Caco-2 (cell line): ENCODE data around the gene SLC37A1. TPM values are rescaled to one million over a fixed set of nuclear protein-coding genes. Genes with fewer than 3 reads are reported as not detected.

ENCODE experiments used
- BruUV-seq: library from RNA; stranded (reverse); fragments of 400-500 nt; replicated peaks from 2 replicates; lab custom pipeline; 2021; lab: Mats Ljungman, UMichigan
- CTCF ChIA-PET: fragments of 300-600 bp; sonication (Branson Sonifier 250); formaldehyde crosslinking; loops from one replicate; lab custom pipeline; 2022; ENCODE audit warnings: antibody characterized with exemption; lab: Charles Lee
- POLR2A ChIA-PET: fragments of 300-600 bp; sonication (Branson Sonifier 250); formaldehyde crosslinking; loops from one replicate; lab custom pipeline; 2022; ENCODE audit warnings: antibody characterized with exemption; lab: Charles Lee
- DNase-seq, 2 experiments: peaks; one replicate each; pipeline versions ENCODE4 v3.0.0 to v3.0.0-alpha.2; 2020 to 2022
- H3K27me3 ChIP-seq: replicated peaks from 2 replicates; pipeline ENCODE4 v1.6.0; 2011; ENCODE audit warnings: low read length; ENCODE audit not compliant: control insufficient read depth, insufficient read depth
- H3K36me3 ChIP-seq: 2 replicates; pipeline ENCODE4 v1.5.1; 2011; ENCODE audit warnings: low read length; ENCODE audit not compliant: control insufficient read depth, insufficient read depth
- H3K4me1 ChIP-seq: fragments of 250-450 bp; sonication (Bioruptor Pico); 2 replicates; pipeline ENCODE4 v1.5.1; 2020; ENCODE audit warnings: mild to moderate bottlenecking
- H3K4me3 ChIP-seq: 2 replicates; pipeline ENCODE4 v1.5.1; 2011; ENCODE audit warnings: low read depth, mild to moderate bottlenecking, control low read depth, low read length
- H3K9me3 ChIP-seq: fragments of 250-450 bp; sonication (Bioruptor Pico); 2 replicates; pipeline ENCODE4 v1.5.1; 2020; ENCODE audit warnings: mild to moderate bottlenecking, moderate library complexity
- H3K27ac Mint-ChIP-seq: one replicate; pipeline ENCODE4 v1.8.0; 2022; ENCODE audit warnings: mixed read lengths; ENCODE audit not compliant: unreplicated experiment
- H3K27me3 Mint-ChIP-seq: one replicate; pipeline ENCODE4 v1.8.0; 2022; ENCODE audit warnings: mixed read lengths; ENCODE audit not compliant: insufficient read depth, unreplicated experiment
- H3K36me3 Mint-ChIP-seq: one replicate; pipeline ENCODE4 v1.8.0; 2022; ENCODE audit warnings: mild to moderate bottlenecking, mixed read lengths; ENCODE audit not compliant: insufficient read depth, unreplicated experiment
- H3K4me1 Mint-ChIP-seq: one replicate; pipeline ENCODE4 v1.8.0; 2022; ENCODE audit warnings: low read depth, mixed read lengths; ENCODE audit not compliant: unreplicated experiment
- H3K4me3 Mint-ChIP-seq: one replicate; pipeline ENCODE4 v1.8.0; 2022; ENCODE audit warnings: mild to moderate bottlenecking, moderate library complexity, mixed read lengths; ENCODE audit not compliant: unreplicated experiment
- H3K9me3 Mint-ChIP-seq: one replicate; pipeline ENCODE4 v1.8.0; 2022; ENCODE audit warnings: mixed read lengths; ENCODE audit not compliant: unreplicated experiment
- intact Hi-C: fragments of 100-400 bp; cut with micrococcal nuclease; formaldehyde crosslinking; loops from one replicate; pipeline ENCODE4 v1.10.0; 2022; ENCODE audit not compliant: unreplicated experiment
- total RNA-seq: library from RNA; stranded (reverse); gene quantifications from 2 replicates; pipeline ENCODE4 v1.2.3, GENCODE V29; 2022
- TF ChIP-seq, protein P1 (sequence below), 2 experiments: fragments of 200-600 bp in 1 of 2; IDR thresholded peaks; 1 replicate in 1 of 2; 2 replicates in 1 of 2; pipeline versions ENCODE4 v1.5.1 to v1.8.0; 2011 to 2022; ENCODE audit warnings: antibody characterized with exemption in 1 of 2, control low read depth in 1 of 2, inconsistent platforms in 1 of 2, low read depth in 1 of 2, low read length in 1 of 2, mild to moderate bottlenecking in 1 of 2, moderate library complexity in 1 of 2; ENCODE audit not compliant: insufficient read depth in 1 of 2, severe bottlenecking in 1 of 2, unreplicated experiment in 1 of 2

Gene SLC37A1
- total RNA-seq, 1 experiment from 2014 or later: 9.8 TPM

GRCh38 chr21:42515708-42516502 lies 2.3 kb downstream of the SLC37A1 start:
- CTCF ChIA-PET: no interaction called here
- intact Hi-C loops: loop anchor here (2.0 kb wide), 1 partner anchor 57 kb away; no protein-coding TSS in a partner anchor
- no peaks in the 10 kb centered on the region for H3K27me3 ChIP-seq
- H3K9me3 Mint-ChIP-seq: no peaks in the 10 kb centered on the region
- no peaks in the 10 kb centered on the region for H3K9me3 ChIP-seq
- H3K4me1 Mint-ChIP-seq: peaks cover 8% of the 10 kb centered on the region
- H3K27ac Mint-ChIP-seq: no peak overlapping the region
- BruUV-seq: no TSS peak
- no peak overlapping the region for H3K4me3 ChIP-seq
- POLR2A ChIA-PET: no interaction called here
- TF ChIP-seq, protein P1, sequence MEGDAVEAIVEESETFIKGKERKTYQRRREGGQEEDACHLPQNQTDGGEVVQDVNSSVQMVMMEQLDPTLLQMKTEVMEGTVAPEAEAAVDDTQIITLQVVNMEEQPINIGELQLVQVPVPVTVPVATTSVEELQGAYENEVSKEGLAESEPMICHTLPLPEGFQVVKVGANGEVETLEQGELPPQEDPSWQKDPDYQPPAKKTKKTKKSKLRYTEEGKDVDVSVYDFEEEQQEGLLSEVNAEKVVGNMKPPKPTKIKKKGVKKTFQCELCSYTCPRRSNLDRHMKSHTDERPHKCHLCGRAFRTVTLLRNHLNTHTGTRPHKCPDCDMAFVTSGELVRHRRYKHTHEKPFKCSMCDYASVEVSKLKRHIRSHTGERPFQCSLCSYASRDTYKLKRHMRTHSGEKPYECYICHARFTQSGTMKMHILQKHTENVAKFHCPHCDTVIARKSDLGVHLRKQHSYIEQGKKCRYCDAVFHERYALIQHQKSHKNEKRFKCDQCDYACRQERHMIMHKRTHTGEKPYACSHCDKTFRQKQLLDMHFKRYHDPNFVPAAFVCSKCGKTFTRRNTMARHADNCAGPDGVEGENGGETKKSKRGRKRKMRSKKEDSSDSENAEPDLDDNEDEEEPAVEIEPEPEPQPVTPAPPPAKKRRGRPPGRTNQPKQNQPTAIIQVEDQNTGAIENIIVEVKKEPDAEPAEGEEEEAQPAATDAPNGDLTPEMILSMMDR (IDR thresholded peaks at IDR 0.05; ENCODE audit: insufficient read depth in 1 of 2, low read depth in 1 of 2, low read length in 1 of 2, severe bottlenecking in 1 of 2, unreplicated experiment in 1 of 2): no peak
- H3K36me3 ChIP-seq: no peaks in the 10 kb centered on the region
- no peaks in the 10 kb centered on the region for H3K27me3 Mint-ChIP-seq
- H3K36me3 Mint-ChIP-seq: no peaks in the 10 kb centered on the region
- peak in 1 of 2 experiments; percentile 48 for DNase-seq
- H3K4me3 Mint-ChIP-seq: no peak overlapping the region
- H3K4me1 ChIP-seq: peaks cover 28% of the 10 kb centered on the region

DNA sequence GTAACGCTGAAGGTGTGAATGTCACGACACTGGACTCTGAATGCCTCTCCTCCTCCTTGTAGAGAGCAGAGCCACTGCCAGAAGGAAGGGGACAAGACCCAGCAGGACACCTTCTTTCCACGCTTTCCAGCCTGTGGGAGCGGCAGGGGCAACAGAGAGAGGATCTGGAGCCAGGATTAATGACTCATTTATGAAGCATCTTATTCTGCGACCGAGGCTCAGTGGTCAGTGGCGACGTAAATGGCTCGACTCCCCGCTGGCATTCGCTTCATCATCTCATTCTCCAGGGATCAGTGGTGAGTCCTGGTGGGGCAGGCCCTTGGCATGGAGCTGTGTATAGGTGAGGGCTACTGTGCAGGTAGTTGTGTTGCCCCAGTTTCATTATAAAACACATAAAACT lies 4.6 kb downstream of the SLC37A1 start:
- H3K9me3 Mint-ChIP-seq: no peaks in the 10 kb centered on the region

GRCh38 chr21:42518626-42519025 lies 5.0 kb downstream of the SLC37A1 start:
- Histone ChIP-seq H3K4me1 (peaks cover 20% of the 10 kb centered on the region), H3K27me3 (no peaks in the 10 kb centered on the region), H3K9me3 (no peaks in the 10 kb centered on the region), H3K36me3 (no peaks in the 10 kb centered on the region), H3K4me3 (no peak overlapping the region)
- no TSS peak for BruUV-seq
- Mint-ChIP-seq H3K9me3 (no peaks in the 10 kb centered on the region), H3K4me3 (no peak overlapping the region), H3K36me3 (peaks cover 5% of the 10 kb centered on the region), H3K27me3 (no peaks in the 10 kb centered on the region), H3K4me1 (peaks cover 8% of the 10 kb centered on the region), H3K27ac (no peak overlapping the region)
- ChIA-PET CTCF (no interaction called here), POLR2A (no interaction called here)
- TF ChIP-seq, protein P1 (IDR thresholded peaks at IDR 0.05; ENCODE audit: insufficient read depth in 1 of 2, low read depth in 1 of 2, low read length in 1 of 2, severe bottlenecking in 1 of 2, unreplicated experiment in 1 of 2): no peak
- intact Hi-C loops: no loop called here
- no peak for DNase-seq

More for the DNA sequence above, 4.6 kb downstream of the SLC37A1 start:
- BruUV-seq: no TSS peak
- Mint-ChIP-seq H3K36me3 (peaks cover 5% of the 10 kb centered on the region), H3K4me1 (peaks cover 8% of the 10 kb centered on the region), H3K27ac (no peak overlapping the region), H3K4me3 (no peak overlapping the region), H3K27me3 (no peaks in the 10 kb centered on the region)
- Histone ChIP-seq H3K9me3 (no peaks in the 10 kb centered on the region), H3K36me3 (no peaks in the 10 kb centered on the region), H3K4me1 (peaks cover 22% of the 10 kb centered on the region), H3K4me3 (no peak overlapping the region), H3K27me3 (no peaks in the 10 kb centered on the region)
- ChIA-PET CTCF (no interaction called here), POLR2A (no interaction called here)
- TF ChIP-seq, protein P1 (IDR thresholded peaks at IDR 0.05; ENCODE audit: insufficient read depth in 1 of 2, low read depth in 1 of 2, low read length in 1 of 2, severe bottlenecking in 1 of 2, unreplicated experiment in 1 of 2): no peak
- intact Hi-C loops: no loop called here
- DNase-seq: no peak
